CD8-positive, alpha-beta memory T cell (primary cell): Measurements from ENCODE around the gene PRR27. TPM values are rescaled to one million over a fixed set of nuclear protein-coding genes. Genes with fewer than 3 reads are reported as not detected.

ENCODE experiments used
- CTCF ChIA-PET: fragments of 350-600 bp; sonication (Branson Sonifier 250); formaldehyde crosslinking; loops from one replicate; lab custom pipeline; 2021; ENCODE audit warnings: antibody characterized with exemption; lab: Charles Lee
- POLR2A ChIA-PET: fragments of 350-600 bp; sonication (Branson Sonifier 250); formaldehyde crosslinking; loops from one replicate; lab custom pipeline; 2021; ENCODE audit warnings: antibody characterized with exemption; lab: Charles Lee
- DNase-seq, 5 donors: peaks; one replicate each; pipeline versions ENCODE4 v3.0.0 to v3.0.0-alpha.2; 2020 to 2022; ENCODE audit warnings: mixed read lengths in 1 of 5
- H3K27ac ChIP-seq: one replicate; pipeline ENCODE4 v1.7.0; 2013; ENCODE audit warnings: low read depth, mild to moderate bottlenecking, low read length, moderate library complexity
- H3K27me3 ChIP-seq: 2 replicates; pipeline ENCODE4 v1.7.0; 2013; ENCODE audit warnings: low read length, mild to moderate bottlenecking; ENCODE audit not compliant: insufficient read depth, poor library complexity, severe bottlenecking
- H3K36me3 ChIP-seq: 2 replicates; pipeline ENCODE4 v1.7.0; 2013; ENCODE audit warnings: mild to moderate bottlenecking, low read length, moderate library complexity; ENCODE audit not compliant: insufficient read depth
- H3K4me1 ChIP-seq: 2 replicates; pipeline ENCODE4 v1.7.0; 2013; ENCODE audit warnings: mild to moderate bottlenecking, low read length, moderate library complexity; ENCODE audit not compliant: insufficient read depth
- H3K4me3 ChIP-seq: 2 replicates; pipeline ENCODE4 v1.7.0; 2013; ENCODE audit warnings: mild to moderate bottlenecking, low read length
- H3K9me3 ChIP-seq: 2 replicates; pipeline ENCODE4 v1.7.0; 2013; ENCODE audit warnings: mild to moderate bottlenecking, low read length
- H3K27ac Mint-ChIP-seq, 8 donors: one replicate each; pipeline ENCODE4 v1.8.0; 2020 to 2021; ENCODE audit warnings: mixed read lengths in 8 of 8, mild to moderate bottlenecking in 6 of 8, inconsistent platforms in 3 of 8, moderate library complexity in 3 of 8
- H3K27me3 Mint-ChIP-seq, 2 donors: one replicate each; pipeline ENCODE4 v1.8.0; 2020 to 2021; ENCODE audit warnings: mixed read lengths in 2 of 2, mild to moderate bottlenecking in 1 of 2, moderate library complexity in 1 of 2
- H3K36me3 Mint-ChIP-seq, 3 donors: one replicate each; pipeline ENCODE4 v1.8.0; 2020 to 2021; ENCODE audit warnings: mixed read lengths in 3 of 3, inconsistent platforms in 1 of 3, mild to moderate bottlenecking in 1 of 3
- H3K4me1 Mint-ChIP-seq, 3 donors: one replicate each; pipeline ENCODE4 v1.8.0; 2020 to 2021; ENCODE audit warnings: mixed read lengths in 3 of 3, inconsistent platforms in 1 of 3, mild to moderate bottlenecking in 1 of 3
- H3K4me3 Mint-ChIP-seq, 7 donors: one replicate each; pipeline ENCODE4 v1.8.0; 2020 to 2021; ENCODE audit warnings: mixed read lengths in 7 of 7, mild to moderate bottlenecking in 6 of 7, moderate library complexity in 4 of 7, inconsistent platforms in 2 of 7
- H3K9me3 Mint-ChIP-seq, 5 donors: one replicate each; pipeline ENCODE4 v1.8.0; 2020 to 2022; ENCODE audit warnings: mixed read lengths in 5 of 5, mild to moderate bottlenecking in 3 of 5, moderate library complexity in 2 of 5, inconsistent platforms in 1 of 5
- polyA plus RNA-seq: library from polyadenylated mRNA; unstranded; fragments of 300-500 nt; fragmentation: Illumina TruSeq; gene quantifications from one replicate; pipeline ENCODE4 v1.2.3, GENCODE V29; 2021
- total RNA-seq, 2 experiments: library from RNA; stranded (reverse); gene quantifications; one replicate each; pipeline ENCODE4 v1.2.3, GENCODE V29; 2021

The PRR27 gene
- total and polyA plus RNA-seq, 3 experiments from 2014 or later = not detected

DNA sequence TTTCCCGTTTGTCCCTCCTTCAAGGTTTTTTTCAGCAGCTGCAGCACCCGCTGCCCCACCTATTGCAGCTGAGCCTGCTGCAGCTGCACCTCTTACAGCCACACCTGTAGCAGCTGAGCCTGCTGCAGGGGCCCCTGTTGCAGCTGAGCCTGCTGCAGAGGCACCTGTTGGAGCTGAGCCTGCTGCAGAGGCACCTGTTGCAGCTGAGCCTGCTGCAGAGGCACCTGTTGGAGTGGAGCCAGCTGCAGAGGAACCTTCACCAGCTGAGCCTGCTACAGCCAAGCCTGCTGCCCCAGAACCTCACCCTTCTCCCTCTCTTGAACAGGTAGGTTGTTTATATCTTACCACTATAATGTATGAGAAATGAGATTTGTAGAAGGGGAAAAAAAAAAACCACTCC lies 4.5 kb downstream of the PRR27 start:
- H3K36me3 ChIP-seq = no peaks in the 10 kb centered on the region
- no peaks in the 10 kb centered on the region for H3K9me3 ChIP-seq
- H3K9me3 Mint-ChIP-seq = peaks cover 0 to 6% (median 0%) of the 10 kb centered on the region in 5 donors
- H3K4me1 ChIP-seq = no peaks in the 10 kb centered on the region
- ChIA-PET CTCF (no interaction called here), POLR2A (no interaction called here)
- no peak for DNase-seq
- H3K36me3 Mint-ChIP-seq = no peaks in the 10 kb centered on the region
- H3K4me3 ChIP-seq = no peak overlapping the region
- no peaks in the 10 kb centered on the region for H3K4me1 Mint-ChIP-seq
- H3K27ac ChIP-seq = no peak overlapping the region
- no peaks in the 10 kb centered on the region for H3K27me3 Mint-ChIP-seq
- no peak overlapping the region for H3K27ac Mint-ChIP-seq
- no peaks in the 10 kb centered on the region for H3K27me3 ChIP-seq
- H3K4me3 Mint-ChIP-seq = no peak overlapping the region

DNA sequence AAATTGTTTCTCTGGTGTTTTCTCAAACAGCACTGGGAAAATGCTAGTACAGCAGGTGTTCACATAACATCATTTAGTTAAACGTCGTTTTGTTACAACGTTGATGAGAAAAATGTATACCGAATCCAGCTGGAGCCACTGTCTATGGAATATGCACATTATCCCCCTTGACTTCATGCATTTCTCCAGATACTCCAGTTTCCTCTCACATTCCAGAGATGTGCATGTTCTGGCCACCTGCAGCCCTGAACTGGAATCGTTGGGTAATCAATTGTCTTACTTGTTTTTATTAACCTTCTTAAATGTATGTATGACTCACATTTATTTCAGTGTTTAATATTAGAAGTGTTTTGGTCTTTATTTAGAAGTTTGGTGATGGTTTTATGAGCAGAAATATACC lies 23.1 kb downstream of the PRR27 start:
- Mint-ChIP-seq H3K27me3 (peaks cover 0 to 2% of the 10 kb centered on the region in 2 donors), H3K4me3 (no peak overlapping the region), H3K4me1 (no peaks in the 10 kb centered on the region), H3K27ac (no peak overlapping the region), H3K9me3 (peaks cover 0 to 4% (median 0%) of the 10 kb centered on the region in 5 donors), H3K36me3 (no peaks in the 10 kb centered on the region)
- Histone ChIP-seq H3K27me3 (no peaks in the 10 kb centered on the region), H3K36me3 (no peaks in the 10 kb centered on the region), H3K27ac (no peak overlapping the region), H3K4me3 (no peak overlapping the region), H3K9me3 (no peaks in the 10 kb centered on the region), H3K4me1 (no peaks in the 10 kb centered on the region)
- POLR2A ChIA-PET = no interaction called here
- CTCF ChIA-PET = no interaction called here
- no peak for DNase-seq

DNA sequence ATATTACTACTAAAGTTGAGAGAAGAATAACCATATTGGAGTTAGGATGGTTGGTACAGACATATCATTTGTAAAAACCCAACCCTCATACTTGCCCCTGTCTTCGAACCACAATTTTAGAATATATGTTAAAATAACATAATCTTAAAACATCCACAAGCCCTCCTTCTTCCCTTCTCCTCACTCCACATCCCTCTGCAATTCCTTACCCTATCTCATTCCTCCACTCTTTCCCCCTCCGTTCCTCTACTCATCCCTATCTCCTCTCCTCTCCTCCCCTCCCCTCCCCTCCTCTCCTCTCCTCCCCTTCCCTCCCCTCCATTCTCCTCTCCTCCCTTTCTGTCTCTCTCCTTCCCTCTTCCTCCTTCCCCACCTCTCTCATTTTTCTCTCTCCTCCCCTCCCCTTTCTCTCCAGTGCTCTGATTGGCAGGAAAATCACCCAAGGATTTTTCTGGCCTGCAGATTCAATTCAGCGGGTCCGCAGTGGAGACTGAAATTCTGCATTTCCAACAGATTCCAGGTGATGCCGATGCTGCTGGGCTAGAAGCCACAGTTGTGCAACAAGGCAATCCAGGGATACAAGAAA lies 24.1 kb downstream of the PRR27 start:
- no peaks in the 10 kb centered on the region for H3K36me3 ChIP-seq
- DNase-seq = no peak
- H3K4me1 ChIP-seq = no peaks in the 10 kb centered on the region
- ChIA-PET CTCF (no interaction called here), POLR2A (no interaction called here)
- H3K27ac ChIP-seq = no peak overlapping the region
- H3K4me3 Mint-ChIP-seq = no peak overlapping the region
- H3K9me3 ChIP-seq = no peaks in the 10 kb centered on the region
- no peaks in the 10 kb centered on the region for H3K27me3 Mint-ChIP-seq
- H3K27me3 ChIP-seq = no peaks in the 10 kb centered on the region
- no peak overlapping the region for H3K27ac Mint-ChIP-seq
- H3K36me3 Mint-ChIP-seq = no peaks in the 10 kb centered on the region
- no peaks in the 10 kb centered on the region for H3K4me1 Mint-ChIP-seq
- H3K9me3 Mint-ChIP-seq = peaks cover 0 to 4% (median 0%) of the 10 kb centered on the region in 5 donors
- no peak overlapping the region for H3K4me3 ChIP-seq

DNA sequence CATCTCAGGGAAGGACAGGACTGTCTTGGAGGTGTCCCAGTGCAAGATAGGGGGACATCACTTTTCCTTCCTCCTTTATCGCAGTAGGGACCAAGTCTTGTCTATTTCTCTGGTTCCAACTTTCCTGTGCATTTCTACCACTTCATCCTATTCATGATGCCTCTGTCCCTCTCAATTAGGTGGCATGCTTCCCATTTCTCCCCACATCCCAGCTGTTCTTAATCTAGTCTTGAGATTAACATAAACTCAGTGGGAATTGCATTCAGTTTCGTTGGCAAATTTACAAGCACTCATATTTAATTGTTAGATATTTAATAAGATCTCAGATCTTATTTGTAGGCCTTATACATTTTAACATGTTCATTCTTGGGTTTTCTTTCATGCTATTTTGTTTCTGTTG lies 25.8 kb downstream of the PRR27 start:
- H3K4me1 Mint-ChIP-seq = no peaks in the 10 kb centered on the region
- Histone ChIP-seq H3K4me3 (no peak overlapping the region), H3K27me3 (no peaks in the 10 kb centered on the region), H3K36me3 (no peaks in the 10 kb centered on the region), H3K9me3 (no peaks in the 10 kb centered on the region), H3K27ac (no peak overlapping the region), H3K4me1 (no peaks in the 10 kb centered on the region)
- H3K27ac Mint-ChIP-seq = no peak overlapping the region
- H3K27me3 Mint-ChIP-seq = no peaks in the 10 kb centered on the region
- CTCF ChIA-PET = no interaction called here
- H3K4me3 Mint-ChIP-seq = no peak overlapping the region
- H3K36me3 Mint-ChIP-seq = no peaks in the 10 kb centered on the region
- POLR2A ChIA-PET = no interaction called here
- no peak for DNase-seq
- peaks cover 0 to 4% (median under 1%) of the 10 kb centered on the region in 5 donors for H3K9me3 Mint-ChIP-seq

DNA sequence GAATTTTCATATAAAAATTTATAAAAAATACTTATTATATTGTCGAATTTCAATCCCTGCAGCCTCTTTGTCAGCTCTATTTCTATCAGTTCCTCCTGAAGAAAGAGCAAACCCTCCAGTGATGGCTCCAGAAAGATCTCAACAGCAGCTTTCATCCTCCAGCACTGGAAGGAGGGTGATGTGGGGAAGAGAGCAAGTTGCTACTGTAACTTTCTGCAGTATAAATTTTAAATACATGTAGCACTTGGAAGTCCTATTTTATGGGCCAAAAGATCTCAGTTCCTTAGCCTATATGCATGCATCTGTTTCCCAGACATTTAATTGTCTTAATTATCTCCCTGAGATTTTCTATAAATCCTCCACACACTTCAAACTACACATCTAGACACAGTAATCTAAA lies 27.8 kb downstream of the PRR27 start:
- ChIA-PET CTCF (no interaction called here), POLR2A (no interaction called here)
- Histone ChIP-seq H3K27ac (no peak overlapping the region), H3K27me3 (no peaks in the 10 kb centered on the region), H3K9me3 (no peaks in the 10 kb centered on the region), H3K4me1 (no peaks in the 10 kb centered on the region), H3K36me3 (no peaks in the 10 kb centered on the region), H3K4me3 (no peak overlapping the region)
- Mint-ChIP-seq H3K27ac (no peak overlapping the region), H3K4me3 (no peak overlapping the region), H3K36me3 (no peaks in the 10 kb centered on the region), H3K27me3 (no peaks in the 10 kb centered on the region), H3K4me1 (no peaks in the 10 kb centered on the region), H3K9me3 (peaks cover 0 to 5% (median 2%) of the 10 kb centered on the region in 5 donors)
- DNase-seq = no peak

DNA sequence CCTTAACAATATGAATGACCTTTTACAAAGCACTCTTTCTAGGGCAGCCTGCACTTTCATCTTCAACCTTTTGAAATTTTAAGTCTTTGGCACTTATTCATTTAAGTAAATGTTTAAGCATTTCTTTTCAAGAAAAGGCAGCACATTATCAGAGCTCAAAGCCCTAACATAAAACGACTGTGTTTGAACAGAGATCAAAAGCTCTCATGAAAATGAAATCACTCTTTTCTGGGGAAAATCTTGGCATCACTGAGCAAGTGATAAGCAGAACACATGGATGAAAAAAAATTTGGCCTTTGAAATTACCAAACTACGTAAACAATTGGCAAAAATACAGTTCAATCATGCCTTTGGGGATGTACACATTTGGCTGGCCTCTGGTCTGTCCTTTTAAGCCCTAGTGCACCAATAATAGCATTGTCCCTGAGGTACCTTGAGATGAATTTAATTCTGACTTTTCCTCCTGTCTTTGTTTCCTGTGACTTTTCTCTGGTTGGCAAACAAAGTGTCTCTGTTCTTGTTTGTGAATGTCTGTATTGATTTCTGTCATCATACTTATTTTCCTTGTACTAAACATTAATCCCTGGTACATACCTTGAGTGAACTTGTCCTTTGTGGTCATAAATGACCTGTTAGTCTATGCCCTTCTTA lies 28.6 kb downstream of the PRR27 start:
- no peaks in the 10 kb centered on the region for H3K36me3 Mint-ChIP-seq
- DNase-seq = no peak
- H3K27ac Mint-ChIP-seq = no peak overlapping the region
- H3K4me3 Mint-ChIP-seq = no peak overlapping the region
- ChIA-PET CTCF (no interaction called here), POLR2A (no interaction called here)
- H3K27me3 ChIP-seq = no peaks in the 10 kb centered on the region
- no peaks in the 10 kb centered on the region for H3K4me1 ChIP-seq
- H3K9me3 Mint-ChIP-seq = peaks cover 0 to 5% (median 0%) of the 10 kb centered on the region in 5 donors
- no peak overlapping the region for H3K27ac ChIP-seq
- no peaks in the 10 kb centered on the region for H3K4me1 Mint-ChIP-seq
- no peaks in the 10 kb centered on the region for H3K27me3 Mint-ChIP-seq
- H3K4me3 ChIP-seq = no peak overlapping the region
- no peaks in the 10 kb centered on the region for H3K36me3 ChIP-seq
- H3K9me3 ChIP-seq = no peaks in the 10 kb centered on the region

DNA sequence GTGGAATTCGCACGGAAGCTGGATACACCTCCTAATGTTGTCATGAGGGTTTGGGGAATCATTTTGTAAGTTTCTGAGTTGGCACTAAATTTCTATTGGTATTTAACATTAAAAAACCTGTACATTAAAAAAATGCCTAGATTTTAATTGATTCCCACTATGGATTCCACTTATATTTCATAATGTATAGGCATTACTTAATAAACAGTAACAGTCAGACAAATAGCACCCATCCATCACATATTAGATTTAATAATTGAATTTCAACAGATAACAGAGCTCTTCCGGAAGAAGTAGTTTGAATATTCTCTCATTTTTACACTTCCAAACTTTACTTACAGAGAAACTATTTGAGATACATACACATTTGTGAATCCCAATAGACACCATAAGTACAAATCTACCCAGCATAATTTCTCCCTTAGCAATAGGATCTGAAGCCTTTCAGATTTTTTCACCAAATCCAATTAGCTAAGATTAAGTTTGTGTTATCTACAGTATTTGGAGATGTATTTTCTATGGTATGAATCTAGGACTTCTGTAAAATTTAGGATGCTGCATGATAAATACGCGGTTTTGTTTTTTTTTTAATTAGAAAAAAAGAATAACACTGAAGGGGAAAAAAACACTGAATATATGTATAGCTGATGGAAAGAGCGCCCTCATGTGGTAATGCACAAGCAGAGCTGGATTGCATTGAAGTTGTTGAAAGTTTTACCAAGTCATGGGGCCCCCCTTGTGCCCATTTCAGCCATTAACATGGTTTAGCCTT lies 29.3 kb downstream of the PRR27 start:
- Mint-ChIP-seq H3K9me3 (peaks cover 0 to 5% (median 2%) of the 10 kb centered on the region in 5 donors), H3K36me3 (no peaks in the 10 kb centered on the region), H3K27me3 (no peaks in the 10 kb centered on the region), H3K27ac (no peak overlapping the region), H3K4me3 (no peak overlapping the region), H3K4me1 (no peaks in the 10 kb centered on the region)
- POLR2A ChIA-PET = no interaction called here
- Histone ChIP-seq H3K27ac (no peak overlapping the region), H3K9me3 (no peaks in the 10 kb centered on the region), H3K27me3 (no peaks in the 10 kb centered on the region), H3K4me3 (no peak overlapping the region), H3K4me1 (no peaks in the 10 kb centered on the region), H3K36me3 (no peaks in the 10 kb centered on the region)
- DNase-seq = no peak
- CTCF ChIA-PET = no interaction called here

DNA sequence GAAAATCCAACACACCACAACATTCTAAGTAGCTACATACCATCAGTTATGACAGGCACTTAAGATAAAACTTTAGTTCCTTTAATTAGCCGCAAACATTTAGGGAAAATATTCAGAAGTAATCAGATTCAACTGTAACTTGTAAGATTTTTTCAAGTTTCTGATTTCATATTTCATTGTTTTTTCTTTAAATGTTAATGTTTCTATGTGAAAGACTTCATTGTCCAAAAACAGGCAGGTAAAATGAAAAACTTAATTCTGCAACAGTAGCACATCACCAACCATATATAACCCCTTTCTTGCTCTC lies 29.9 kb downstream of the PRR27 start:
- Mint-ChIP-seq H3K4me1 (no peaks in the 10 kb centered on the region), H3K4me3 (no peak overlapping the region), H3K27ac (no peak overlapping the region), H3K36me3 (no peaks in the 10 kb centered on the region), H3K9me3 (peaks cover 0 to 5% (median 2%) of the 10 kb centered on the region in 5 donors), H3K27me3 (no peaks in the 10 kb centered on the region)
- Histone ChIP-seq H3K36me3 (no peaks in the 10 kb centered on the region), H3K27ac (no peak overlapping the region), H3K4me1 (no peaks in the 10 kb centered on the region), H3K4me3 (no peak overlapping the region), H3K27me3 (no peaks in the 10 kb centered on the region), H3K9me3 (no peaks in the 10 kb centered on the region)
- no peak for DNase-seq
- CTCF ChIA-PET = no interaction called here
- POLR2A ChIA-PET = no interaction called here
